Activated CD8-positive, alpha-beta memory T cell treated with anti-CD3 and anti-CD28 coated beads, Interleukin-2, amount 50 U/mL, for 1 hour (primary cell): Measurements from ENCODE around the gene PKD1L1.

Experiments used
- DNase-seq: peaks from one replicate; pipeline ENCODE4 v3.0.0-alpha.2; 2020; ENCODE audit errors: extremely low read depth

PKD1L1 gene

DNA sequence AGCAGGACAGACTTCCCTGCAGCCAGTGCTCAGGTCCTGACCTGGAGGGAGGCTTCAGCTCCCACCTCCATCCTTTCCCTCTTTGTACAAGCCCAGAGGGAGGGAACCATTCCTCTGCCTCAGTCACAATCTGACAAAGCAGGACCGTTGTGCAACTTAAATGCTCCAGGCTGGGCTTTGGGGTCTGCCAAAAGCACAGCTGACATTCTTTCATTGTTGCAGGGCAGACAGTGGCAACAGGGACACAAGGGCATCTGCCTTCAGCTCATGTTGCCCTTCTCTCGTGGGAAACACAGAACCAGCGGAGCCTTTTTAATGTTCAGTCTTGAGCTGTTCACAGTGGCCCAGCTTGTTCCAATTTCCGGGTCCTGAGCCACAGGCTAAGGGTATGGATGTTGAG, 210.7 kb downstream of the PKD1L1 start:
- no peak for DNase-seq

- DNase-seq: no peak
These were observed 212.6 kb downstream of the PKD1L1 start for GRCh38 chr7:47735431-47736345.

- no peak for DNase-seq
These were observed 213.3 kb downstream of the PKD1L1 start for GRCh38 chr7:47734949-47735291.

DNA sequence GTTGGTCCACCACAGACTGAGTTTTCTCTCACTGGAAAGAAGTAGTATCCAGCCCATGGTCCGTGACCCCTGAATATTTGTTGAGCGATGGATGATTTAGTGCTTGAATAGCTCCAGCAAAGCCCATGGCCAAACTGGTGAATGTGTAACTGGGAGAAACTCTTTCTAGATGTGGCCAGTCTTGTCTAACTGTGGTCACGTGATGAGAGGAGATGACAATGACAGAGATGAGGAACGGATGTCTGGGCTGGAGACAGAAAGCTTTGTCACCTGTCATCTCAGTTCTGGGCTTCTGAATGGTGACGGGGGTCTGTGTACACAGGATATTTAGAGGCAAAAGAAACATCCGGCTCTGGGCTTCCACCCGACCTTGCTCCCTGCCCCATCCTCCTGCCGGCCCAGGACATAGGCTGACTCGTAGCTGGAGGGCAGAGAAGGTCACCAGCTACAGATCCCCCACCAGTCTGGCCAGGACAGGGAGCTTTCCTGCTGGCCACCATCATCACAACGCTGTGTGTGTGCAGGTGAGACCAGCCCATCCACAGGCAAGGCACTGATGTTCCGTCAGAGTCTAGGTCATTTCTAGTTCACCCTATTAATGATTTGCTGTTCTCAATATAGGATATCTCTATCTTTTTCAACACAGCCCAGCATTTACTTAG, 213.8 kb downstream of the PKD1L1 start:
- DNase-seq: no peak

DNA sequence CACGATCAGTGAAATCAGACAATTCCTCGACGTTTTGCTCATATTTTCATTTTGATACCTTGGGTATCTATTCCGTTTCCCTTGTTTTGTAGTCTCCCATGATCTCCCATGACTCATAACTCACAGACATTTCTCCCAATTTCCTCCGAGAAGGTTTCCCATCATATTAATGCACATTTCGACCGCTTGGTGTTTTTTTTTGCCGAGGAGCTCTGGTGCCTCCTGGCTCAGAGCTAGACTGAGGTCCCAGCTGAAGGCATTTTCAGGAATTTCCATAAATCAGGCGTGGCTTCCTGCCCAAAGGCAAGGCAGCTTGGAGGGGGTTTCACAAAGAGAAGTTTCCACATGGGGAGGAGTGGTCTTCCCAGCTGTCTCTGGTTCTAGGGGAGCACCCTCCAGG, 218.1 kb downstream of the PKD1L1 start:
- DNase-seq: no peak

- DNase-seq: no peak
These were observed 222.1 kb downstream of the PKD1L1 start for GRCh38 chr7:47726047-47726726.

GRCh38 chr7:47725031-47725780, 223.1 kb downstream of the PKD1L1 start:
- DNase-seq: no peak
